HG02623 (cell line): ENCODE data around the gene ZSCAN10.
A peak's percentile ranks its signal among the peaks of the same experiment; 100 is the strongest.
"Not testable (repeated sequence)": the region's sequence is repeated elsewhere in the genome, so short reads cannot be mapped to it uniquely, and the experiment has no call there.

Experiments used
- ATAC-seq: cut with Tn5 transposase; IDR thresholded peaks from one replicate; pipeline ENCODE4 v1.9.1; 2021; ENCODE audit warnings: moderate library complexity; ENCODE audit not compliant: unreplicated experiment

ZSCAN10 gene

GRCh38 chr16:3086596-3087242 is 12.4 kb downstream of the ZSCAN10 start:
- ATAC-seq, result no peak

GRCh38 chr16:3085868-3086595 is 13.1 kb downstream of the ZSCAN10 start:
- ATAC-seq, result no peak

GRCh38 chr16:3084969-3085670 is 14.0 kb downstream of the ZSCAN10 start:
- ATAC-seq, result no peak

- ATAC-seq, result no peak
These were observed 14.6 kb downstream of the ZSCAN10 start for GRCh38 chr16:3084491-3084890.

GRCh38 chr16:3083408-3083807 is 15.7 kb downstream of the ZSCAN10 start:
- ATAC-seq, result not testable (repeated sequence)

- ATAC-seq, result not testable (repeated sequence)
These were observed 17.1 kb downstream of the ZSCAN10 start for GRCh38 chr16:3081957-3082356.

GRCh38 chr16:3080024-3080423 is 19.1 kb downstream of the ZSCAN10 start:
- no peak for ATAC-seq

- no peak for ATAC-seq
These were observed 22.5 kb downstream of the ZSCAN10 start for GRCh38 chr16:3076577-3076976.

- not testable (repeated sequence) for ATAC-seq
These were observed 23.1 kb downstream of the ZSCAN10 start for GRCh38 chr16:3075946-3076345.

- ATAC-seq, result no peak
These were observed 23.6 kb downstream of the ZSCAN10 start for GRCh38 chr16:3075523-3075915.

- peak; percentile 63 for ATAC-seq
These were observed 24.1 kb downstream of the ZSCAN10 start for GRCh38 chr16:3074860-3075522.

GRCh38 chr16:3073448-3073847 is 25.6 kb downstream of the ZSCAN10 start:
- ATAC-seq, result no peak

GRCh38 chr16:3072576-3073263 is 26.4 kb downstream of the ZSCAN10 start:
- ATAC-seq, result not testable (repeated sequence)

GRCh38 chr16:3072148-3072547 is 26.9 kb downstream of the ZSCAN10 start:
- not testable (repeated sequence) for ATAC-seq

- ATAC-seq, result no peak
These were observed 27.4 kb downstream of the ZSCAN10 start for GRCh38 chr16:3071655-3072054.

GRCh38 chr16:3070608-3071111 is 28.4 kb downstream of the ZSCAN10 start:
- no peak for ATAC-seq

GRCh38 chr16:3069146-3069545 is 29.9 kb downstream of the ZSCAN10 start:
- not testable (repeated sequence) for ATAC-seq

GRCh38 chr16:3068487-3068886 is 30.6 kb downstream of the ZSCAN10 start:
- no peak for ATAC-seq

GRCh38 chr16:3066440-3066748 is 32.7 kb downstream of the ZSCAN10 start:
- ATAC-seq, result no peak

- no peak for ATAC-seq
These were observed 33.2 kb downstream of the ZSCAN10 start for GRCh38 chr16:3065742-3066439.
